Cardiac septum (tissue), 1 donor: Measurements from ENCODE around the gene C19orf12. TPM values are rescaled to one million over a fixed set of nuclear protein-coding genes. Genes with fewer than 3 reads are reported as not detected.

ENCODE experiments used
- DNase-seq: peaks from one replicate; pipeline ENCODE4 v3.0.0-alpha.2; 2020; ENCODE audit warnings: low spot score
- intact Hi-C: fragments of 100-400 bp; cut with DNase I; formaldehyde crosslinking; loops from one replicate; pipeline ENCODE4 v1.14.0; 2022
- long read RNA-seq: library from polyadenylated mRNA; unstranded; transcript quantifications from one replicate; pipeline ENCODE4 v2.0.0, GENCODE V29; 2021
- total RNA-seq: library from RNA; stranded (reverse); fragmentation: NEBNext Ultra II Directional; extraction: Animal tissue kit (Norgen Biotek cat#: 25700); gene quantifications from one replicate; pipeline ENCODE4 v1.2.1, GENCODE V29; 2021
- donor health status: DM: no; HTN: no; CAD: no.

C19orf12 gene
- 38.0 TPM for total RNA-seq
- long read RNA-seq, full-length matches to known transcripts = 79 of 99 reads
- long read RNA-seq, partial matches to known transcripts = 0 of 99 reads
- long read RNA-seq, other reads (novel, unspliced or antisense) = 20 of 99 reads

GRCh38 chr19:29714953-29715700 is at the start of gene C19orf12:
Gene C19orf12, minus strand, starts transcription at chr19:29715261. Its CDS starts 6,848 bp downstream, at chr19:29708413.
- intact Hi-C loops = loop anchor here (2.0 kb wide), 1 partner anchor 50 kb away; the partner anchor contains the start of gene PLEKHF1
- no peak for DNase-seq

- no peak for DNase-seq
- intact Hi-C loops = no loop called here
Observed at GRCh38 chr19:29764361-29764760, 49.3 kb upstream of the C19orf12 start.

- DNase-seq = no peak
- intact Hi-C loops = no loop called here
Observed at GRCh38 chr19:29763196-29763595, 48.1 kb upstream of the C19orf12 start.

DNA sequence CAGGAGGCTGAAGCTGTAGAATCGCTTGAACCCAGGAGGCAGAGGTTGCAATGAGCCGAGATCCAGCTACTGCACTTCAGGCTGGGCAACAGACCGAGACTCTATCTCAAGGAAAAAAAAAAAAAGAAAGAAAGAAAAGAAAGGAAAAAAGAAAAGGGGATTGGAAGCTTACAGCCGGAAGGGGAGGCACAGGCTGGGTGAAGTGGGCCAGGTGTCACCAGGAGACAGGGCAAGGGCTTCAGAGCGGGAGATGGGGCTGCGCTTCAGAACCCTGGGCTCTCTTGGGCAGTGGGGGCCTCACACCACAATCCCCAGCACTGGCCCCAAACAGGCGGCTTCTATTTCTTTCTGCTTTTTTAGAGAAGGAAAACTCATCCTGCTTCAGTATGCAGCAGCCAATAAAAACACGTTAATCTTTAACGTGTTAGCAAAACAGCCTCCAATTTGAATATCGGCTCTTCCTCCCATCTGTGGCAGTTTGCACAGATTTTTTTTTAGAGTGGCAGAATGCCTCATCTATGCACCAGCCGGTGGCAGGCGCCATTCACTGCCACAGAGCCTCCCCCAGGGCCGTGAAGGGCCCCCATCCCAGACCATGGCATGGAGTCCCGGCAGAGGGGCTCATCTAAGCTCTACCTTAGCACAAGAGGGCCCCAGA is 46.6 kb upstream of the C19orf12 start:
- DNase-seq = no peak
- intact Hi-C loops = no loop called here

DNA sequence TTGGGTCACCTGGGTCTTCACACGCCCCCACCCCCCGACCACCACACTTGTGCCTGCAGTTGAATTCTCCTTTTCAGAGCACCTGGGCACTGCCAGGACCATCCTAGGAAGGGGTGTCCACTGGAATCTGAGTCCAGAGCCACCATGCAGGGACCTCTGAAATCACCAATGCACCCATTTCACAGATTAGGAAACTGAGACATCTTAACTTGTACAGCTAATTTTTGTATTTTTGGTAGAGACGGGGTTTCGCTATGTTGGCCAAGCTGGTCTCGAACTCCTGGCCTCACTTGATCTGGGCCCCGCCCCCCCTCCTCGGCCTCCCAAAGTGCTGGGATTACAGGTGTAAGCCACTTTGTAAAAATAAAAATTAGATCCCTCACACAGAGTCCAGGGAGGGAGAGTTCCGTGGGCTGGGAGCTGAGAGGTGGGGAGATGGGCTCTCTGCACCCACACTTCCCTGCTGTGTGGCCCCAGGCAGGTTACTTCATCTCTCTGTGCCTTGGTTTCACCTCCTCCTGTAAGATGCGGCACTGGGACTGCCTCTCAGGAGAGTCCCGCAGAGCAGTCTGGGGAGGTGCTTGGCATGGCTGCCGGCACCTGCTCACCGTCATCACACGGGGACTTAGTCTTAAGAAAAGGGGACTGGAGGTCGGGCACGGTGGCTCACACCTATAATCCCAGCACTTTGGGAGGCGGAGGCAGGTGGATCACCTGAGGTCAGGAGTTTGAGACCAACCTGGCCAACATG is 45.9 kb upstream of the C19orf12 start:
- intact Hi-C loops = no loop called here
- no peak for DNase-seq

DNA sequence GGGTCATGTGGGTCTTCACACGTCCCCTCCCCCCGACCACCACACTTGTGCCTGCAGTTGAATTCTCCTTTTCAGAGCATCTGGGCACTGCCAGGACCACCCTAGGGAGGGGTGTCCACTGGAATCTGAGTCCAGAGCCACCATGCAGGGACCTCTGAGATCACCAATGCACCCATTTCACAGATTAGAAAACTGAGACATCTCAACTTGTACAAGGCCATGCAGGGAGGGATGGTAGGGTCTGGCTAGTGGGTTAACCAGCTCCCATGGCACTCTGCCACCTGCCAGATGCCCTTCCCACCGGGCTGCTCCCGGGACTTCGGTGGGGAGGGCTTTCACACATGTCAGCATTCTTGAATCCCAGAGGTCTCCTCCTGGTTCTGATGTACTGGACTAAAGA is 44.3 kb upstream of the C19orf12 start:
- intact Hi-C loops = loop anchor here (5.0 kb wide), 1 partner anchor 113 kb away; no protein-coding TSS in a partner anchor
- no peak for DNase-seq

DNA sequence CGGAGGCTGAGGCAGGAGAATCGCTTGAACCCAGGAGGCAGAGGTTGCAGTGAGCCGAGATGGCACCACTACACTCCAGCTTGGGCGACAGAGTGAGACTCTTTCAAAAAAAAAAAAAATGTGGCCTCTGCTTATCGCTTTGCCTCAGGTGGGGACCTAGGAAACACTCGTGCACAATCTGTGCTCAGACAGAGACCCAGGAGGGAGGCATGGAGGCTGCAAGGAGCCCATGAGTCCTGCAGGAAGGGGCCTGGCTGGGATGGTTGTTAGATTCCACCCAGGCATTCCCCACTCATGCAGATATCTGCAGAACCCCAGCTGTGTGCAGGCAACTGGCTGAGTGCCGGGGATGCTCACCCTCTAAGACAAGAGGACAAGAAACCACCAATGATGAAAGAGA is 43.8 kb upstream of the C19orf12 start:
- DNase-seq = no peak
- intact Hi-C loops = loop anchor here (5.0 kb wide), 1 partner anchor 113 kb away; no protein-coding TSS in a partner anchor

GRCh38 chr19:29757551-29757950 is 42.5 kb upstream of the C19orf12 start:
- no peak for DNase-seq
- intact Hi-C loops = loop anchor here (5.0 kb wide), 1 partner anchor 115 kb away; no protein-coding TSS in a partner anchor

DNA sequence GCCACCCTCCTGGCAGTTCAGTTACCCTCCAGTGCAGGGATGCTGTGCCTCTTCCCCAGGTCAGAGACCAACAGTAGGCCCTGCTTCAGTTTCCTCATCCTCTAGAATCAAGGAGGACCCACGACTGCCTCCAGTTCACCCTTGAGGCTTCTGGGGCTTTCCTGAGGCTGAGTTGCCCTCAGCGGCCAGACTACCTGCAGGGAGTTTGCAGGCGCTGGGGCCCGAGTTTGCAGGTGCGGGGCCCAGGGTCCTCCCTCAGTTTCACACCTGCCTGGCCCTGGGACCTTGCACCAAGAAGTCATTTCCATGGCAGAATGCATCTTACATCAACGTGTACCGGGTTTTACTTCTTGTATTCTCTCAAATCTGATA is 38.9 kb upstream of the C19orf12 start:
- intact Hi-C loops = no loop called here
- no peak for DNase-seq

DNA sequence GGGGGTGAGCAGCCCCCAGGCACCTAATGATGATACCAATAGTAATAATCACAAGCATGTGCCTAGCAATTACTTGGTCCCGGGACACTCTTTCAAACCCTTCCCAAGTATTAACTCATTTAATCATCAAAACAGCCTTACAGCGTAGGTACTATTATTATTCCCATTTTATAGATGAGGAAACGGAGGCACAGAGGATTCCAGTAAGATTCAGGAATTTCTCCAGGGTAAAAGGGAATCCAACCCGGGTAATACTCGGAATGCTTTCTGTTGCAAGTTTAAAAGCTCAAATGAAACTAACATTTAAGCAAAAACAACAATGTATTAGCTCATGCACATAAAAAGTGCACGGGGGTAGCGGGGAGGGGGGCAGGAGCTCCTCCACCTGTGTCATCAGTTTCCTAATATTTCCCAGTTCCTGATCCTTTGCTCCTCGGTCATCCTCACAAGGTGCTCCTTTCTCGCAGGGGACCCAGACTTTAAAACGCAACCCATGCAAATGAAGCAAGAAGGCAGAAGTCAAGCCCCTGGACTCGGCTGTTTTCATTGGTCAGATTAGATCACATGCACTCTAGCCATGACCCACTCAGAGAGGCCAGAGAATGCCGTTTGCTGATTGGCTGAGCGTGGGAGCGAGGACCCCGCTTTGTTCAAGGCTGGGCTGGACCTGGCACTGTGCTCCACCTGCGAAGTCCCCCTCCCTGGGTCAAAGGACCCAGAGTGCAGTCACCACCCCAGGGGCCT is 38.3 kb upstream of the C19orf12 start:
- intact Hi-C loops = no loop called here
- no peak for DNase-seq

DNA sequence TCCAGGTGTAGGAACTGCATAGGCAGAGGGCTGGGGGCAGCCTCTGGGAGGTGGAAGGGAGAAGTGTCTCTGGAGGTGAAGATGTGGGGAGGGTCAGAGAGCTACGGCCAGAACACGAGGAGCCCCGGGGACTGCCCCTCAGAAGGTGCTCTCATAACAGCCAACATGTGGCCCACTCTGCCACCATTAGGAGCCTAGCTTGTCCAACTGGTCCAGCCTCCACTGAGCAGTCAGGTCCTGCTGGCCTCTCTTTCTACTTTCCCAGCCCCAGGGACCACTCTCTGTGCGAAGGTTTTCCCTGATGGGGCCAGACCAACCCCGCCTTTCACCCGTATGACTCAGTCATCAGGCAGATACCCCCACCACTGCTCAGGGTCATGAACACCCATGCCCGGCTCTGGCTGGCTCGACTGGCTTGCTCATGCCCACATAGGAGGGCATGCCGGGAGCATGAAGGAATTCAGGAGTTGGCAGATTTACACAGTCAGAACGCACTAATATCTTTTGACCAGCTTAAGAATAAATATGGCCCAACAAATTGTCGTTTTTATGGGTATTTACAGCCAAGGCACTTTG is 37.5 kb upstream of the C19orf12 start:
- DNase-seq = no peak
- intact Hi-C loops = no loop called here

DNA sequence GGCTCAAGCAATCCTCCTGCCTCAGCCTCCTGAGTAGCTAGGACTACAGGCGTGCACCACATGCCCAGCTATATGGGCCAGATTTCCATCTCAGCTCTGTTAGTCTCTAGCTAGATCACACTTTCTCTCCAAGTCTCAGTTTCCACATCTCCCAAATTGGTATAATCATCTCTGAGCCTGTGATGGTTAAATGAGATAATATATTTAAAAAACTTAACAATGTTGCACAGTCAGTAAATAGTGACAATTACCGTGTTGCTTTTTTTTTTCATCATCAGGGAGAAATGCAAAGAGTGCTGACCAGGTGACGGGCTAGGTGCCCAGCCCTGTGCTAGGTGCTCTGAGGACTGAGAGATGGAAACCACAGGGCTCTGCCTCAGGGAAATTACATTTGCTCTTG is 36.9 kb upstream of the C19orf12 start:
- DNase-seq = no peak
- intact Hi-C loops = no loop called here

GRCh38 chr19:29750001-29750400 is 34.9 kb upstream of the C19orf12 start:
- intact Hi-C loops = no loop called here
- DNase-seq = no peak

DNA sequence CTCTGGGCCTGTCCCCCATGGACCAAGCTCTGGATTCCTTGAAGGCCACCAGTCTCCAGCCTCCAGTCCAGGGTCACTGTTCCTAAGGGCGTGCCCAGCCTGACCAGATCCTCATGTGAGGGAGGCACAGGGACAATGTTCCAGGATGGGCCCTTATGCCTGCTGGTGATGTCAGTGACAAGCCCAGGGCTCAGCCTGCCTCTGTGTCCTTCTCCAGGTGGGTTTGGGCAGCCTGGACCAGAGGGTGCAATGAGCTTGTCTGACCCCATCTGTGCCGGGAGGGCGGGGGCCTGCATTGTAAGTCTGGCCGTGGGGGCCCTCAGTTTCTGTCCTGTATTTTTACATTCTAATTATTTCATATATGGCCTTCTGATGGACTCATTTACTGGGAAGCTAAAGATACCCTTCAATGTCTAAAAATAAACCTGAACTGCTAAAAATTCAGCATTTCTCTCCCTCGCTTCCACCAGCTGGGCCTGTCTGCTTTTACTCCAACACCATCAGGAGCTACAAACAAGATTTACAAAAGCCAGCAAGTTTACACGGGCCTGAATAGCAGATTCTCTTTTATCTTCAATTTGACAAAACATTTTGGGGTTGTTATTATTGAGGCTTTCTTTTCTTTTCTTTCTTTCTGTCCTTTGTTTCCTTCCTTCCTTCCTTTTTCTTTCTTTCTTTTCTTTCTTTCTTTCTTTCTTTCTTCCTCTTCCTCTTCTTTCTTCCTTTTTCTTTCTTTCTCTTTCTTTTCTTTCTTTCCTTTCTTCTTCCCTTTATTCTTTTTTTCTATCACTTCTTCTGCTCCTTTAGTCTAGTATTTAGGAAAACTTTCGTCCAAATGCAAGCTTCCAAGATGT is 34.2 kb upstream of the C19orf12 start:
- DNase-seq = no peak
- intact Hi-C loops = no loop called here

DNA sequence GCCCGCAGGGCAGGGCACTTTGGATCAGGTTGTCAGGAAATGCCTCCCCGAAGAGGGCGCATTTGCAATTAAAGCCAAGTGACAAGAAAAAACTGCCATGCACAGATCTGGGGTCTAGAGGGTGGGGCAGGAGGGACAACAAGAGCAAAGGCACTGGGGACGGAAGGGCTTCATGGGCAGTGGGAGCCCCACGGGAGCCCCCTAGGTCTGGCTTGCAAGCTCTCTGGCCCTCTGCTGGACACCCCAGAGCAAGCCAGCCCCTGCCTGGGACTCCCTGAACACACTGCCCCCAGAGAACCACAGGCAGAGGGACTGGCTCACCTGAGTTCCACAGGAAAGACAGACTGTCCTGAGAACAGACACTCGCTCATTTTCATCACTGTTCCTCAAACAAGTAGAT is 30.2 kb upstream of the C19orf12 start:
- intact Hi-C loops = no loop called here

GRCh38 chr19:29743681-29744080 is 28.6 kb upstream of the C19orf12 start:
- intact Hi-C loops = no loop called here

More for the DNA sequence above, 30.2 kb upstream of the C19orf12 start:
- no peak for DNase-seq

GRCh38 chr19:29741776-29742175 is 26.7 kb upstream of the C19orf12 start:
- intact Hi-C loops = no loop called here
- no peak for DNase-seq

More at GRCh38 chr19:29743681-29744080, 28.6 kb upstream of the C19orf12 start:
- DNase-seq = no peak

GRCh38 chr19:29741226-29741625 is 26.2 kb upstream of the C19orf12 start:
- intact Hi-C loops = no loop called here
- no peak for DNase-seq
